SK-N-SH treated with all-trans-retinoic acid at 6 μM for 48 hours (cell line): ENCODE measurements around the gene PDCD1LG2.

Experiments used
- ARNTL ChIP-seq: fragments of 450-650 bp; formaldehyde crosslinking; IDR thresholded peaks from 2 replicates; pipeline ENCODE4 v1.5.0; 2020; ENCODE audit warnings: low read depth, mild to moderate bottlenecking, moderate library complexity, borderline replicate concordance
- ESRRG ChIP-seq: fragments of 250-450 bp; sonication (Bioruptor Pico); IDR thresholded peaks from 2 replicates; pipeline ENCODE4 v1.6.1; 2021; ENCODE audit warnings: mild to moderate bottlenecking
- GLIS3 ChIP-seq: fragments of 250-450 bp; sonication (Bioruptor Pico); IDR thresholded peaks from 2 replicates; pipeline ENCODE4 v1.5.0; 2020; ENCODE audit warnings: mild to moderate bottlenecking, moderate library complexity
- ISL1 ChIP-seq: fragments of 250-450 bp; sonication (Bioruptor Pico); IDR thresholded peaks from 2 replicates; pipeline ENCODE4 v2.1.2; 2022; ENCODE audit warnings: mild to moderate bottlenecking, moderate library complexity
- PPARA ChIP-seq: fragments of 250-450 bp; sonication (Bioruptor Pico); IDR thresholded peaks from 2 replicates; pipeline ENCODE4 v1.5.0; 2020; ENCODE audit warnings: mild to moderate bottlenecking, borderline replicate concordance
- RARB ChIP-seq: fragments of 250-450 bp; sonication (Bioruptor Pico); IDR thresholded peaks from 2 replicates; pipeline ENCODE4 v1.8.0; 2021; ENCODE audit warnings: mild to moderate bottlenecking, moderate library complexity
- SNAI2 ChIP-seq: fragments of 250-450 bp; sonication (Bioruptor Pico); IDR thresholded peaks from 2 replicates; pipeline ENCODE4 v1.5.0; 2020; ENCODE audit warnings: mild to moderate bottlenecking, moderate library complexity
- TCF4 ChIP-seq: fragments of 250-450 bp; sonication (Bioruptor Pico); IDR thresholded peaks from 2 replicates; pipeline ENCODE4 v1.8.0; 2021; ENCODE audit warnings: mild to moderate bottlenecking, moderate library complexity, borderline replicate concordance
- TOX ChIP-seq: fragments of 250-450 bp; sonication (Bioruptor Pico); IDR thresholded peaks from 2 replicates; pipeline ENCODE4 v1.8.0; 2021; ENCODE audit warnings: mild to moderate bottlenecking, moderate library complexity, borderline replicate concordance
- ZFP3 ChIP-seq: fragments of 250-450 bp; sonication (Bioruptor Pico); IDR thresholded peaks from 2 replicates; pipeline ENCODE4 v1.5.0; 2020; ENCODE audit warnings: mild to moderate bottlenecking, moderate library complexity
- TF ChIP-seq, protein P1 (sequence below): fragments of 250-450 bp; sonication (Bioruptor Pico); IDR thresholded peaks from 2 replicates; pipeline ENCODE4 v1.8.0; 2020; ENCODE audit warnings: mild to moderate bottlenecking, moderate library complexity, borderline replicate concordance
- TF ChIP-seq, protein P2 (sequence below): fragments of 250-450 bp; sonication (Bioruptor Pico); IDR thresholded peaks from 2 replicates; pipeline ENCODE4 v1.5.1; 2020; ENCODE audit warnings: low read depth, mild to moderate bottlenecking, moderate library complexity
- TF ChIP-seq, protein P3 (sequence below): fragments of 250-450 bp; sonication (Bioruptor Pico); IDR thresholded peaks from 2 replicates; pipeline ENCODE4 v1.5.0; 2020; ENCODE audit warnings: mild to moderate bottlenecking, moderate library complexity

DNA sequence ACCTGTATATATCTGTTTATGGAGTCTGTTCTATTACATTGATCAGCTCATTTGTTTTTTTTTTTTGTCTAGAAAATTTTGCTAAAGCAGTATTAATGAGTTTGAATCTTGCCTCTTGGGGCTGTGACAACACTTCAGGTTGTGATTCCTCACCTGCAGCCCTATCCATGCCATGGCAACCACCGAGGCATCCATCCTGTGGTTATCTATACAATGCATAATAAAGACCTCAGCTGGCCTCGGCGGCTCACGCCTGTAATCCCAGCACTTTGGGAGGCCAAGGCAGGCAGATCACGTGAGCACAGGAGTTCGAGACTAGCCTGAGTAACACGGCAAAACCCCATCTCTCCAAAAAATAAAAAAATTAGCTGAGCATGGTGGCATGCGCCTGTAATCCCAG is 28.1 kb upstream of the PDCD1LG2 start:
- TF ChIP-seq ARNTL (CRISPR knock-in tag) = no peak
- no peak for TF ChIP-seq TCF4 (CRISPR knock-in tag)
- TF ChIP-seq, protein P1, sequence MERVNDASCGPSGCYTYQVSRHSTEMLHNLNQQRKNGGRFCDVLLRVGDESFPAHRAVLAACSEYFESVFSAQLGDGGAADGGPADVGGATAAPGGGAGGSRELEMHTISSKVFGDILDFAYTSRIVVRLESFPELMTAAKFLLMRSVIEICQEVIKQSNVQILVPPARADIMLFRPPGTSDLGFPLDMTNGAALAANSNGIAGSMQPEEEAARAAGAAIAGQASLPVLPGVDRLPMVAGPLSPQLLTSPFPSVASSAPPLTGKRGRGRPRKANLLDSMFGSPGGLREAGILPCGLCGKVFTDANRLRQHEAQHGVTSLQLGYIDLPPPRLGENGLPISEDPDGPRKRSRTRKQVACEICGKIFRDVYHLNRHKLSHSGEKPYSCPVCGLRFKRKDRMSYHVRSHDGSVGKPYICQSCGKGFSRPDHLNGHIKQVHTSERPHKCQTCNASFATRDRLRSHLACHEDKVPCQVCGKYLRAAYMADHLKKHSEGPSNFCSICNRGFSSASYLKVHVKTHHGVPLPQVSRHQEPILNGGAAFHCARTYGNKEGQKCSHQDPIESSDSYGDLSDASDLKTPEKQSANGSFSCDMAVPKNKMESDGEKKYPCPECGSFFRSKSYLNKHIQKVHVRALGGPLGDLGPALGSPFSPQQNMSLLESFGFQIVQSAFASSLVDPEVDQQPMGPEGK (CRISPR knock-in tag) = no peak
- TF ChIP-seq, protein P2, sequence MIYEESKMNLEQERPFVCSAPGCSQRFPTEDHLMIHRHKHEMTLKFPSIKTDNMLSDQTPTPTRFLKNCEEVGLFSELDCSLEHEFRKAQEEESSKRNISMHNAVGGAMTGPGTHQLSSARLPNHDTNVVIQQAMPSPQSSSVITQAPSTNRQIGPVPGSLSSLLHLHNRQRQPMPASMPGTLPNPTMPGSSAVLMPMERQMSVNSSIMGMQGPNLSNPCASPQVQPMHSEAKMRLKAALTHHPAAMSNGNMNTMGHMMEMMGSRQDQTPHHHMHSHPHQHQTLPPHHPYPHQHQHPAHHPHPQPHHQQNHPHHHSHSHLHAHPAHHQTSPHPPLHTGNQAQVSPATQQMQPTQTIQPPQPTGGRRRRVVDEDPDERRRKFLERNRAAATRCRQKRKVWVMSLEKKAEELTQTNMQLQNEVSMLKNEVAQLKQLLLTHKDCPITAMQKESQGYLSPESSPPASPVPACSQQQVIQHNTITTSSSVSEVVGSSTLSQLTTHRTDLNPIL = no peak
- no peak for TF ChIP-seq RARB (CRISPR knock-in tag)
- TF ChIP-seq ISL1 (CRISPR knock-in tag) = no peak
- no peak for TF ChIP-seq GLIS3
- no peak for TF ChIP-seq ZFP3 (CRISPR knock-in tag)
- TF ChIP-seq PPARA (CRISPR knock-in tag) = no peak
- TF ChIP-seq TOX (CRISPR knock-in tag) = no peak
- TF ChIP-seq ESRRG (CRISPR knock-in tag) = no peak
- TF ChIP-seq SNAI2 (CRISPR knock-in tag) = no peak
- TF ChIP-seq, protein P3, sequence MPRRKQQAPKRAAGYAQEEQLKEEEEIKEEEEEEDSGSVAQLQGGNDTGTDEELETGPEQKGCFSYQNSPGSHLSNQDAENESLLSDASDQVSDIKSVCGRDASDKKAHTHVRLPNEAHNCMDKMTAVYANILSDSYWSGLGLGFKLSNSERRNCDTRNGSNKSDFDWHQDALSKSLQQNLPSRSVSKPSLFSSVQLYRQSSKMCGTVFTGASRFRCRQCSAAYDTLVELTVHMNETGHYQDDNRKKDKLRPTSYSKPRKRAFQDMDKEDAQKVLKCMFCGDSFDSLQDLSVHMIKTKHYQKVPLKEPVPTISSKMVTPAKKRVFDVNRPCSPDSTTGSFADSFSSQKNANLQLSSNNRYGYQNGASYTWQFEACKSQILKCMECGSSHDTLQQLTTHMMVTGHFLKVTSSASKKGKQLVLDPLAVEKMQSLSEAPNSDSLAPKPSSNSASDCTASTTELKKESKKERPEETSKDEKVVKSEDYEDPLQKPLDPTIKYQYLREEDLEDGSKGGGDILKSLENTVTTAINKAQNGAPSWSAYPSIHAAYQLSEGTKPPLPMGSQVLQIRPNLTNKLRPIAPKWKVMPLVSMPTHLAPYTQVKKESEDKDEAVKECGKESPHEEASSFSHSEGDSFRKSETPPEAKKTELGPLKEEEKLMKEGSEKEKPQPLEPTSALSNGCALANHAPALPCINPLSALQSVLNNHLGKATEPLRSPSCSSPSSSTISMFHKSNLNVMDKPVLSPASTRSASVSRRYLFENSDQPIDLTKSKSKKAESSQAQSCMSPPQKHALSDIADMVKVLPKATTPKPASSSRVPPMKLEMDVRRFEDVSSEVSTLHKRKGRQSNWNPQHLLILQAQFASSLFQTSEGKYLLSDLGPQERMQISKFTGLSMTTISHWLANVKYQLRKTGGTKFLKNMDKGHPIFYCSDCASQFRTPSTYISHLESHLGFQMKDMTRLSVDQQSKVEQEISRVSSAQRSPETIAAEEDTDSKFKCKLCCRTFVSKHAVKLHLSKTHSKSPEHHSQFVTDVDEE (CRISPR knock-in tag) = no peak
